ENCODE data around the gene FRZB.
A peak's percentile ranks its signal among the peaks of the same experiment; 100 is the strongest.

The FRZB gene

GRCh38 chr2:182901748-182902147 is 35.3 kb upstream of the FRZB start:
- Histone ChIP-seq H3K18ac (ENCODE audit: low read length) (peak overlapping the region; percentile 85), H3K9me3 (replicated peaks in 1 of 2; ENCODE audit: control insufficient read depth in 2 of 2, insufficient read depth in 1 of 2, low read depth in 1 of 2, low read length in 2 of 2) (peaks cover 0 to 2% of the 10 kb centered on the region in 2 donors), H3K4me3 (ENCODE audit: low read length in 2 of 2) (peak overlapping the region in 1 of 2 donors; percentile 13), H3K27me3 (ENCODE audit: control insufficient read depth in 3 of 3, insufficient read depth in 3 of 3, low read depth in 1 of 3, low read length in 3 of 3) (peaks cover 0 to 2% (median 0%) of the 10 kb centered on the region in 3 experiments), H3K23ac (ENCODE audit: low read depth, low read length, poor library complexity) (peak overlapping the region; percentile 60), H2AFZ (ENCODE audit: low read length) (no peak overlapping the region), H3K36me3 (replicated peaks in 1 of 2; ENCODE audit: control insufficient read depth in 2 of 2, insufficient read depth in 2 of 2, low read length in 2 of 2) (peaks cover 0 to 1% of the 10 kb centered on the region in 2 donors), H3K4me1 (ENCODE audit: control insufficient read depth in 2 of 2, insufficient read depth in 1 of 2, low read depth in 1 of 2, low read length in 2 of 2) (peaks cover 0 to 2% of the 10 kb centered on the region in 2 donors), H3K4me2 (ENCODE audit: insufficient read depth, low read length, poor library complexity, severe bottlenecking) (no peak overlapping the region), H2BK12ac (ENCODE audit: low read length) (no peak overlapping the region), H3K4ac (ENCODE audit: low read length) (peak overlapping the region; percentile 99), H4K91ac (ENCODE audit: low read depth, low read length, poor library complexity) (no peak overlapping the region), H3K27ac (replicated peaks; ENCODE audit: low read length) (no peak overlapping the region), H2BK5ac (ENCODE audit: low read length) (no peak overlapping the region), H2AK5ac (ENCODE audit: low read depth, low read length) (peak overlapping the region; percentile 94), H3K9ac (ENCODE audit: low read depth, low read length, poor library complexity) (no peak overlapping the region), H2BK120ac (ENCODE audit: low read depth, low read length) (no peak overlapping the region), H2BK15ac (ENCODE audit: low read length) (peak overlapping the region; percentile 75), H4K8ac (ENCODE audit: low read depth, low read length) (no peak overlapping the region), H3K14ac (ENCODE audit: low read length) (no peak overlapping the region), H3K79me1 (ENCODE audit: low read depth, low read length) (no peaks in the 10 kb centered on the region)
- no CpG with 5 or more reads among the region's 6 CpGs for WGBS, 2 donors (ENCODE audit: extremely low coverage in 2 of 2, insufficient read length in 2 of 2, insufficient replicate concordance in 1 of 2)
- DNase-seq (ENCODE audit: low spot score) = no peak

DNA sequence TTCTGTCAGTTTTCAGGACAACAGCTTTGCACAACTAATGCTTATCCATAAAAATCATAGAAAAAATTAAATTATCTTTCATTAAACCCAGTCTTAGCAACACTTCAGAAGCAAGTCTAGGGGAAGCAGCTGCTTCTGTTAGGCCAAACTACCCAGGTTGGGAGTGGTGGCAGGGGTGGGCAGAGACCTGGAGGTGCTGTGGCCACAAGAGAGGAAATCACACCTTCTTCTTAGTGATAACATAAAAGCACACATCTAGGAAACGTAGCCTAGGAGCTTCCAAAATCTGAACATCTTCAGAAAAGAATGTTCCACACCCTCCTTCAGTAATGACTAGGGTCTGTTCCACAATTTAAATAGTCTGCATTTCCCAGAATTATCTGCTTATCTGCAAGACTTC is 32.3 kb upstream of the FRZB start:
- no peak overlapping the region for H3K27ac ChIP-seq (replicated peaks; ENCODE audit: low read length)
- peaks cover 0 to 2% of the 10 kb centered on the region in 2 donors for H3K4me1 ChIP-seq (ENCODE audit: control insufficient read depth in 2 of 2, insufficient read depth in 1 of 2, low read depth in 1 of 2, low read length in 2 of 2)
- H3K79me1 ChIP-seq (ENCODE audit: low read depth, low read length) = no peaks in the 10 kb centered on the region
- no peak overlapping the region for H2BK5ac ChIP-seq (ENCODE audit: low read length)
- no peak for DNase-seq (ENCODE audit: low spot score)
- H4K8ac ChIP-seq (ENCODE audit: low read depth, low read length) = no peak overlapping the region
- H3K4me3 ChIP-seq (ENCODE audit: low read length in 2 of 2) = no peak overlapping the region
- H3K27me3 ChIP-seq (ENCODE audit: control insufficient read depth in 3 of 3, insufficient read depth in 3 of 3, low read depth in 1 of 3, low read length in 3 of 3) = peaks cover 0 to 2% (median 0%) of the 10 kb centered on the region in 3 experiments
- H3K9ac ChIP-seq (ENCODE audit: low read depth, low read length, poor library complexity) = no peak overlapping the region
- peaks cover 2 to 6% of the 10 kb centered on the region in 2 donors for H3K9me3 ChIP-seq (replicated peaks in 1 of 2; ENCODE audit: control insufficient read depth in 2 of 2, insufficient read depth in 1 of 2, low read depth in 1 of 2, low read length in 2 of 2)
- H2BK15ac ChIP-seq (ENCODE audit: low read length) = no peak overlapping the region
- H2BK12ac ChIP-seq (ENCODE audit: low read length) = no peak overlapping the region
- no peak overlapping the region for H3K18ac ChIP-seq (ENCODE audit: low read length)
- no peaks in the 10 kb centered on the region for H3K36me3 ChIP-seq (replicated peaks in 1 of 2; ENCODE audit: control insufficient read depth in 2 of 2, insufficient read depth in 2 of 2, low read length in 2 of 2)
- H3K23ac ChIP-seq (ENCODE audit: low read depth, low read length, poor library complexity) = no peak overlapping the region
- WGBS, 2 donors (ENCODE audit: extremely low coverage in 2 of 2, insufficient read length in 2 of 2, insufficient replicate concordance in 1 of 2) = no CpG with 5 or more reads among the region's 1 CpG
- H3K4me2 ChIP-seq (ENCODE audit: insufficient read depth, low read length, poor library complexity, severe bottlenecking) = no peak overlapping the region
- H4K91ac ChIP-seq (ENCODE audit: low read depth, low read length, poor library complexity) = no peak overlapping the region
- H3K4ac ChIP-seq (ENCODE audit: low read length) = no peak overlapping the region
- H2AFZ ChIP-seq (ENCODE audit: low read length) = no peak overlapping the region
- H3K14ac ChIP-seq (ENCODE audit: low read length) = no peak overlapping the region
- H2AK5ac ChIP-seq (ENCODE audit: low read depth, low read length) = no peak overlapping the region
- H2BK120ac ChIP-seq (ENCODE audit: low read depth, low read length) = no peak overlapping the region

- WGBS, 2 donors (ENCODE audit: extremely low coverage in 2 of 2, insufficient read length in 2 of 2, insufficient replicate concordance in 1 of 2) = no CpG with 5 or more reads among the region's 1 CpG
- H3K79me1 ChIP-seq (ENCODE audit: low read depth, low read length) = no peaks in the 10 kb centered on the region
- H2BK5ac ChIP-seq (ENCODE audit: low read length) = no peak overlapping the region
- DNase-seq (ENCODE audit: low spot score) = no peak
- peaks cover 0 to 2% of the 10 kb centered on the region in 2 donors for H3K4me1 ChIP-seq (ENCODE audit: control insufficient read depth in 2 of 2, insufficient read depth in 1 of 2, low read depth in 1 of 2, low read length in 2 of 2)
- H4K8ac ChIP-seq (ENCODE audit: low read depth, low read length) = no peak overlapping the region
- H4K91ac ChIP-seq (ENCODE audit: low read depth, low read length, poor library complexity) = no peak overlapping the region
- H2AFZ ChIP-seq (ENCODE audit: low read length) = no peak overlapping the region
- no peak overlapping the region for H3K9ac ChIP-seq (ENCODE audit: low read depth, low read length, poor library complexity)
- H3K9me3 ChIP-seq (replicated peaks in 1 of 2; ENCODE audit: control insufficient read depth in 2 of 2, insufficient read depth in 1 of 2, low read depth in 1 of 2, low read length in 2 of 2) = peaks cover 2 to 9% of the 10 kb centered on the region in 2 donors
- H3K4me3 ChIP-seq (ENCODE audit: low read length in 2 of 2) = no peak overlapping the region
- no peak overlapping the region for H2BK15ac ChIP-seq (ENCODE audit: low read length)
- no peak overlapping the region for H2BK12ac ChIP-seq (ENCODE audit: low read length)
- H3K27me3 ChIP-seq (ENCODE audit: control insufficient read depth in 3 of 3, insufficient read depth in 3 of 3, low read depth in 1 of 3, low read length in 3 of 3) = peaks cover 0 to 2% (median 0%) of the 10 kb centered on the region in 3 experiments
- no peak overlapping the region for H3K4ac ChIP-seq (ENCODE audit: low read length)
- no peak overlapping the region for H3K23ac ChIP-seq (ENCODE audit: low read depth, low read length, poor library complexity)
- no peak overlapping the region for H3K14ac ChIP-seq (ENCODE audit: low read length)
- H3K27ac ChIP-seq (replicated peaks; ENCODE audit: low read length) = no peak overlapping the region
- no peak overlapping the region for H2AK5ac ChIP-seq (ENCODE audit: low read depth, low read length)
- H3K4me2 ChIP-seq (ENCODE audit: insufficient read depth, low read length, poor library complexity, severe bottlenecking) = no peak overlapping the region
- H3K18ac ChIP-seq (ENCODE audit: low read length) = no peak overlapping the region
- no peaks in the 10 kb centered on the region for H3K36me3 ChIP-seq (replicated peaks in 1 of 2; ENCODE audit: control insufficient read depth in 2 of 2, insufficient read depth in 2 of 2, low read length in 2 of 2)
- no peak overlapping the region for H2BK120ac ChIP-seq (ENCODE audit: low read depth, low read length)
These were observed 30.7 kb upstream of the FRZB start for GRCh38 chr2:182897137-182897536.

GRCh38 chr2:182895798-182896197 is 29.4 kb upstream of the FRZB start:
- Histone ChIP-seq H2AFZ (ENCODE audit: low read length) (no peak overlapping the region), H2BK12ac (ENCODE audit: low read length) (no peak overlapping the region), H3K9me3 (replicated peaks in 1 of 2; ENCODE audit: control insufficient read depth in 2 of 2, insufficient read depth in 1 of 2, low read depth in 1 of 2, low read length in 2 of 2) (peaks cover 0 to 9% of the 10 kb centered on the region in 2 donors), H3K4me1 (ENCODE audit: control insufficient read depth in 2 of 2, insufficient read depth in 1 of 2, low read depth in 1 of 2, low read length in 2 of 2) (no peaks in the 10 kb centered on the region), H2BK5ac (ENCODE audit: low read length) (no peak overlapping the region), H2BK15ac (ENCODE audit: low read length) (no peak overlapping the region), H2AK5ac (ENCODE audit: low read depth, low read length) (no peak overlapping the region), H3K14ac (ENCODE audit: low read length) (no peak overlapping the region), H3K27ac (replicated peaks; ENCODE audit: low read length) (no peak overlapping the region), H3K79me1 (ENCODE audit: low read depth, low read length) (no peaks in the 10 kb centered on the region), H3K9ac (ENCODE audit: low read depth, low read length, poor library complexity) (no peak overlapping the region), H3K4me2 (ENCODE audit: insufficient read depth, low read length, poor library complexity, severe bottlenecking) (no peak overlapping the region), H4K91ac (ENCODE audit: low read depth, low read length, poor library complexity) (no peak overlapping the region), H4K8ac (ENCODE audit: low read depth, low read length) (no peak overlapping the region), H3K27me3 (ENCODE audit: control insufficient read depth in 3 of 3, insufficient read depth in 3 of 3, low read depth in 1 of 3, low read length in 3 of 3) (no peaks in the 10 kb centered on the region), H3K18ac (ENCODE audit: low read length) (no peak overlapping the region), H3K36me3 (replicated peaks in 1 of 2; ENCODE audit: control insufficient read depth in 2 of 2, insufficient read depth in 2 of 2, low read length in 2 of 2) (no peaks in the 10 kb centered on the region), H3K4me3 (ENCODE audit: low read length in 2 of 2) (no peak overlapping the region), H2BK120ac (ENCODE audit: low read depth, low read length) (no peak overlapping the region), H3K4ac (ENCODE audit: low read length) (no peak overlapping the region), H3K23ac (ENCODE audit: low read depth, low read length, poor library complexity) (no peak overlapping the region)
- DNase-seq (ENCODE audit: low spot score) = no peak
- no CpG with 5 or more reads among the region's 6 CpGs for WGBS, 2 donors (ENCODE audit: extremely low coverage in 2 of 2, insufficient read length in 2 of 2, insufficient replicate concordance in 1 of 2)
